Measurements from ENCODE around the gene SLC15A2.
A peak's percentile ranks its signal among the peaks of the same experiment; 100 is the strongest.

SLC15A2 gene

DNA sequence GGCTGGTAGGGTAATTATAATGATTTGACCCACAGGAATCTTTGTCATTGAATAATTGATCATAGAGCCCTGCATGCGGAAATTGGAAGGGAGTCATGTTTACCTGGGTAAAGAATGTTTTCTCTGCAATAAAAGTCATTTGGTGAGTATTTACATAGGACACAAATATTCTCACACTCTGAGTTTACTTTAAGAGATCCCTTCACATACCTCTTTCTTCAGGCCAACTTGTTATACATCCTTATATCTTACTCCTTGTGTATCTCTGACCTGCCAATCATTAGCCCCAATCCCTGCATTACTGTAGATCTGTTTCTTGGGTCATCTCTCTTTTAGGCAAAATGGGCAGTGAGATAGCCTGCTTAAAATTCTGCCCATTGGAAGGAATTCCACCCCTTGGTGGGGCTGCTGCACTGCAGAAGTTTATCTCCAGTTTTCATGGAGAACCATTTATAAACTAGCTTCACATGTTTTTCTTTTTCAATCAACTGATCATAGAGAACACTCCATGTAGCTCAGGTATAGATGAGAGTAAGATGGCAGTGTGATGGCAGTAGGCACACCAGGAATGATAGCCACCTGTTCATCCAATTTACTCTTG is 81.6 kb downstream of the SLC15A2 start:
- peak; percentile 13 to 46 for DNase-seq (ENCODE audit: low read depth in 1 of 2, low spot score in 1 of 2)
- in situ Hi-C loops (cut with HindIII; ENCODE audit: low pct_unique_long_range_greater_than_20kb, low sequenced_read_pairs) = no loop called here
- no peak for TF ChIP-seq JUND (IDR thresholded peaks at IDR 0.05; ENCODE audit: low read depth)

DNA sequence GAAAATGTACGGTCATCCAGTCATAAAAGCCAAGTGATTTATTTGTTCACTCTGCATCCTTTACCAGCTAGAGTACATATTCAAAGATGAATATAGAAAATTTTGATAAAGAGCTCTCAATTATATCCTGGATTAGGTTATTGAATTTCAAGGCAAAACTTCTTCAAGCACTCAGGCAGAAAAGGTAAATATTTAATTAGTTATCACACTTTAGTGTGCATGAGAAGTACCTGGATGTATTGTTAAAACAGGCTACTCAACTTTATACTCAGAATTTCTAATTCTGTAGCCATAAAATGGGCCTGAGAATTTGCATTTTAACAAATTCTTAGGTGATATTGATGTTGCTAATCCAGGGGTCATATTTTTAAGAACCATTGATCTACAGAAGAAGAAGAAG is 82.5 kb downstream of the SLC15A2 start:
- no peak for DNase-seq (ENCODE audit: low read depth in 1 of 2, low spot score in 1 of 2)
- TF ChIP-seq JUND (IDR thresholded peaks at IDR 0.05; ENCODE audit: low read depth) = no peak
- in situ Hi-C loops (cut with HindIII; ENCODE audit: low pct_unique_long_range_greater_than_20kb, low sequenced_read_pairs) = no loop called here

DNA sequence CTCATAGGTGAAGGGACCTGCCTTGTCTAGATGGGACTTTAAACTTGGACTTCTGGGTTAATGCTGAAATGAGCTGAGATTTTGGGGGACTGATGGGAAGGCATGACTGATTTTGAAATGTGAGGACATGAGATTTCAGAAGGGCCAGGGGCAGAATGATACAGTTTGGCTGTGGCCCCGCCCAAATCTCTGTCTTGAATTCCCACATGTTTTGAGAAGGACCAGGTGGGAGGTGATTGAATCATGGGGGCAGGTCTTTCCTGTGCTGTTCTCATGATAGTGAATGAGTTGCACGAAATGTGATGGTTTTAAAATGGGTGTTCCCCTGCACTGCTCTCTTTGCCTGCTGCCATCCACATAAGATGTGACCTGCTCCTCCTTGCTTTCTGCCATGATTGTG is 85.0 kb downstream of the SLC15A2 start:
- in situ Hi-C loops (cut with HindIII; ENCODE audit: low pct_unique_long_range_greater_than_20kb, low sequenced_read_pairs) = no loop called here
- no peak for TF ChIP-seq JUND (IDR thresholded peaks at IDR 0.05; ENCODE audit: low read depth)
- DNase-seq (ENCODE audit: low read depth in 1 of 2, low spot score in 1 of 2) = no peak

DNA sequence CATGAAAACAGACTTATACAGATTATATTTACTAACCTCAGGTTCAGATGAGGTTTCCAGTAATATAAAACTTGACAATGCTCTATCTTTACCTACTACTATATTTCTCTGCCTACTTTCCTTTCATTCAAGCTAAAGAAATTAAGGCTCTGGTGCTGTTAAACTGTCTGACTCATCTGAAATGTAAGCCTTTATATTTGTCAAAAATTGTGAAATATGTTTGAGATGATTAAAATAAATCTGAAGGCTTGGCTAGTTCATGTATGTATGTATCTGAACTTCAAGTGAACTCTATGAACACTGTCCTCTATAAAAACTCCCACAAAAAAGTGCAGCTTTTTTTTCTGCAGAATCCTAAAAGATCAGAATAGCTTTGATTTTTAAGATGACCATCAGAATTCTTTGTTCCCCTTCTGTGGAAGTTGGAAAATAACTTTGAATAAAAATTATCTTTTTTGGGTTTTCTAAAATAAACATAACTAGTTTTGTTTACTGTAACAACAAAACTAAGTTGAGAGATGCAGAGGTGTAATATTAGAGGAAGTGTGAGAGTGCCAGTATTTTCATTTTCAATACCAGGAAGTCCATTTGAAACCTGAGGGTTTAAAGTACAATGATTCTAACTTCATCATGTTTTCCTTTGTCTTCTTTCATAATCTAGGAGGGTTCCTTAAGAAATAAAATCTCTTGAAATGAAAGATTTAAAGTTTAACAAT is 85.7 kb downstream of the SLC15A2 start:
- no peak for DNase-seq (ENCODE audit: low read depth in 1 of 2, low spot score in 1 of 2)
- no peak for TF ChIP-seq JUND (IDR thresholded peaks at IDR 0.05; ENCODE audit: low read depth)
- in situ Hi-C loops (cut with HindIII; ENCODE audit: low pct_unique_long_range_greater_than_20kb, low sequenced_read_pairs) = no loop called here

DNA sequence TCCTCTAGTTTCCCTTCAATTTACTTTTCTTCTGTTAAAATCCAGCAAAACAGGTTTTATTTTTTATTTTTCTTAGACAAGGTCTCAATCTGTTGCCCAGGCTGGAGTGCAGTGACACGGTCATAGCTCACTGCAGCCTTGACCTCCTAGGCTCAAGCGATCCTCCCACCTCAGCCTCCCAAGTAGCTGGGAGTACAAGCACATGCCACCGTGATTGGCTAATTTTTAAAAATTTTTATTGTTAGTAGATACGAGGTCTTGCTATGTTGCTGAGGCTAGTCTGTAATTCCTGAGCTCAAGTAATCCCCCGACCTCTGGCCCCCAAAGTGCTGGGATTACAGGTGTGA is 86.2 kb downstream of the SLC15A2 start:
- no peak for DNase-seq (ENCODE audit: low read depth in 1 of 2, low spot score in 1 of 2)
- in situ Hi-C loops (cut with HindIII; ENCODE audit: low pct_unique_long_range_greater_than_20kb, low sequenced_read_pairs) = no loop called here
- no peak for TF ChIP-seq JUND (IDR thresholded peaks at IDR 0.05; ENCODE audit: low read depth)

DNA sequence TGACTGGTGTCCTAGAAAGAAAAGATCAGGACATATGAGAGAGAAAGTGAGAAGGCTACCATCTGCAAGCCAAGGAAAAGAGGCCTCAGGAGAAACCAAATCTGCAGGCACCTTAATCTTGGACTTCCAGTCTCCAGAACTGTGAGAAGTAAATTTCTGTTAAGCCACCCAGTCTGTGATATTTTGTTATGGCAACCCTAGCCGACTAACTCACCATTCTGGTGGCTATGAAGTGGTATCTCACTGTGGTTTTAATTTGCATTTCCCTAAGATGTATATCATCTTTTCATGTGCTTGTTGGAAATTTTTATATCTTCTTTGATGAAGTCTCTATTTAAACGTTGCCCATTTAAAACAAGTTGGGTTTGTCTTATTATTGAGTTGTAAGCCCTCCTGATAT is 87.3 kb downstream of the SLC15A2 start:
- DNase-seq (ENCODE audit: low read depth in 1 of 2, low spot score in 1 of 2) = no peak
- no peak for TF ChIP-seq JUND (IDR thresholded peaks at IDR 0.05; ENCODE audit: low read depth)
- in situ Hi-C loops (cut with HindIII; ENCODE audit: low pct_unique_long_range_greater_than_20kb, low sequenced_read_pairs) = no loop called here

DNA sequence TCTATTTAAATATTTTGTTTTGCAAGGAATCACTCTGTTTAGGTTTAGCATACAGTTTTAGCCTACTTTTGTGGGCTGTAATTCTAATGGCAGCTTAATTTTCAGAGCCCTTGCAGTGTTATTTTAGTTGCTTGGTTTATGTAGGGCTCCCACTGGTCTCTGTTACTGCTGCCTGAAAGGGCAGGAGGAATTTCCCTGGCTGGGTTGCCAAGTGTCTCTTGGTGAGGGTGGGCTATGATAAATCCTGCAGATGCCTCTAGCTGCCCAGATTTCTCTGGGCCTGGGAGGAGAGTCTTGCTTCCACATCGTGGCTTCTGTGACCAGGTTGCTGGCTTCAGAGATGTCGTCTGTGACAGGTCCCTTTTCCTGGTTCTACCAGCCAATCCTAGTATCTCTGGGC is 91.6 kb downstream of the SLC15A2 start:
- DNase-seq (ENCODE audit: low read depth in 1 of 2, low spot score in 1 of 2) = no peak
- in situ Hi-C loops (cut with HindIII; ENCODE audit: low pct_unique_long_range_greater_than_20kb, low sequenced_read_pairs) = no loop called here

DNA sequence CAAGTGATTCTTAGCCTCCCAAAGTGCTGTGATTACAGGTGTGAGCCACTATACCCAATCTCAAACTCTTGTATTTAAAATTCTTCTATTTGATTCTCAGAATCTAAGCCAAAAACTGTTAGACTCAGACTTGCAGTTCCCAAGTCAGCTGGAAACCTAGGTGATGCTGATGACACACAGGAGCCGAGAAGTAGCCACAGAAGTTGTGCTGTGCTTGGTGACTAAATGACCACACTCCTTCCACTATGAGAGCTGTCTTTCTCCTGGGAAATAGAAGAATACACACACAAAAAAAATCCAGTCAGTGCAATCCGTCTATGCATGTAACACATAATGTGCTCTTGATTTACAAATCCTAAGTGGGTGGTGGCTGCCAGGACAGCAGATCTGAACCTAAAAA is 93.9 kb downstream of the SLC15A2 start:
- TF ChIP-seq JUND (IDR thresholded peaks at IDR 0.05; ENCODE audit: low read depth) = no peak
- in situ Hi-C loops (cut with HindIII; ENCODE audit: low pct_unique_long_range_greater_than_20kb, low sequenced_read_pairs) = no loop called here
- no peak for DNase-seq (ENCODE audit: low read depth in 1 of 2, low spot score in 1 of 2)

More for the DNA sequence above, 91.6 kb downstream of the SLC15A2 start:
- TF ChIP-seq JUND (IDR thresholded peaks at IDR 0.05; ENCODE audit: low read depth) = no peak

DNA sequence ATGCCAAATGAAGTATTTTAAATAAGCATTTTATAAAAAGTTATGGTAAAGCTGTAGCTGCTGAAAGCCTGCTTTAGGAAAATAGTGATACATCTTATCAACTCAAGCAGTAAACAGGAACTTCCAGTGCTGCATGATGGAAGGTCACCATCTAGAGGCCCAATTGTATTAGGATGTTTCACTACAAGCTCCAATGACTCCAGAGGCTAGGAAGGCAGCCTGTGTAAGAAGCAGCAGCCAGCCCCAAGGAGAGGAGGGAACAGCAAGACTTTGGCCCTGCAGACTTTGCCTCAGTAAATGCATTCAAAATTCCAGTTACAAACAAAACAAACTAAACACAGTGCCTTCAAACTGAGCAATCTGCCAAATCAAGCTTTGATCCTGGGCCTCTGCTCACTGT is 95.7 kb downstream of the SLC15A2 start:
- peak in 1 of 2 experiments; percentile 21 for DNase-seq (ENCODE audit: low read depth in 1 of 2, low spot score in 1 of 2)
- in situ Hi-C loops (cut with HindIII; ENCODE audit: low pct_unique_long_range_greater_than_20kb, low sequenced_read_pairs) = no loop called here
- no peak for TF ChIP-seq JUND (IDR thresholded peaks at IDR 0.05; ENCODE audit: low read depth)

DNA sequence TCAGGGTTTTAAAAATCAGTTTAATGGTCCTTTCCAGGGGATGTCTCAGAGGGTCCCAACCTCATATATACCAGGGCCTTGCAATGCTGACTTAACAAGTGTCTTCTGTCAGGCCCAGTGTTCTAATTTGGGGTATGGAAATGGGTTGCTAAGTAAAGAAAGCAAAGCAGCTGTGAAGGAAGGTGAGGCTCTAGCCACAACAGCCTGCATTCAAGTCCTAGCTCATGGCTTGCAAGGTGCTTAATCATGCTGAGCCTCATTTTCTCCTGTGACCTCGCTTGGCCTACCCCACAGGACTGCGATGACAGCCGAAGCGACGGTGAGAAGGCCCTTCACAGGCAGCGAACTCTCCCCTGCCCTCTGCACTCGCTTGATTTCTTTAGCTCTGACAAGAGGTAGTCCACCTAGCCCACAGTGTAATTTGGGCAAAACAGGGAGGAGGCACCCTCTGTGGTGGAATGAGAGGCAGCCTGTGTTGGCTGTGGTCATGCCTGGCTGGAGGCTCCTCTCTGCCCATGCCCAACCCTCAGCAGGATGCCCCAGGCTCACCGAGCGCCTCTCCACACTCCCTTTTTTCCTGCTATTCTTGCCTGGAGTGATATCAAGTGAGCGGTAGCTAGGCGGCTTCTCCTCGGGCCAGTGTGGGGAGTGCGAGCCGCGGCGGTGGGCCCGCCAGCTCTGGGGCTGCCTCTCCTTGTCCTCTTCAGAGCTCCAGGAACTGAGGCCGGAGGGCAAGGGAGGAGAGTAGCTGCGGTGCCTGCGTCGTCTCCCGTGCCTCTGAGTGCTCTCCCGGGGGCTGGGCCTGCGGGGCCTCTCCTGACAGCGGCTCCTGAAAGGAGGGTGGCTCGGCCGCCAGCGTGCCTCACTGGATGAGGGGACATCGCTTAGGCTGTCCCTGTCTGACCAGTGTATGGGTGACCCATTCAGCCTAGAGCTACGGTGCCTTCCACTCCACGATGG is 98.7 kb downstream of the SLC15A2 start:
- DNase-seq (ENCODE audit: low read depth in 1 of 2, low spot score in 1 of 2) = no peak
- in situ Hi-C loops (cut with HindIII; ENCODE audit: low pct_unique_long_range_greater_than_20kb, low sequenced_read_pairs) = no loop called here
- no peak for TF ChIP-seq JUND (IDR thresholded peaks at IDR 0.05; ENCODE audit: low read depth)
